ENCODE results near the gene TMEM43. TPM values are rescaled to one million over a fixed set of nuclear protein-coding genes. Genes with fewer than 3 reads are reported as not detected.
A peak's percentile ranks its signal among the peaks of the same experiment; 100 is the strongest.

The TMEM43 gene
- total and polyA plus RNA-seq, 7 experiments from 2014 or later: 30.1 to 55.8 (median 50.3) TPM

GRCh38 chr3:14125193-14126016, 553 bp downstream of the TMEM43 start:
- ChIA-PET CTCF (interaction anchor here (0.9 to 2.5 kb wide), 5 partner anchors 17 to 79 kb away, joined by 3 to 12 read pairs (median 4); no protein-coding TSS in a partner anchor), POLR2A (interaction anchor here (1.0 to 7.2 kb wide), 12 partner anchors 12 to 526 kb away, joined by 3 to 96 read pairs (median 6); partner anchors contain the start of genes CCDC174, LSM3, SLC6A6 and XPC)
- Histone ChIP-seq H3K27me3 (ENCODE audit: control insufficient read depth in 2 of 2, insufficient read depth in 2 of 2, low read length in 2 of 2) (no peaks in the 10 kb centered on the region), H3K4me3 (ENCODE audit: low read length) (peak overlapping the region; percentile 100), H3K27ac (ENCODE audit: low read depth, low read length) (peak overlapping the region; percentile 89), H3K36me3 (ENCODE audit: control insufficient read depth in 2 of 3, insufficient read depth in 3 of 3, low read length in 3 of 3) (peaks cover 0 to 46% (median 5%) of the 10 kb centered on the region in 3 experiments), H3K4me1 (ENCODE audit: control insufficient read depth in 2 of 2, insufficient read depth in 2 of 2, low read length in 2 of 2) (peaks cover 28 to 30% of the 10 kb centered on the region in 2 donors), H3K9me3 (ENCODE audit: control insufficient read depth in 2 of 3, low read length in 3 of 3) (no peaks in the 10 kb centered on the region)
- H3K9me3 Mint-ChIP-seq: no peaks in the 10 kb centered on the region
- peaks cover 18 to 41% (median 22%) of the 10 kb centered on the region in 5 donors for H3K36me3 Mint-ChIP-seq
- H3K4me1 Mint-ChIP-seq: peaks cover 40 to 67% (median 63%) of the 10 kb centered on the region in 7 donors
- peak overlapping the region; percentile 87 to 97 (median 93) for H3K27ac Mint-ChIP-seq
- peak overlapping the region; percentile 92 to 98 (median 96) for H3K4me3 Mint-ChIP-seq
- DNase-seq: peak in 2 of 9 donors; percentile 54 to 62
- peak; percentile 36 for ATAC-seq
- H3K27me3 Mint-ChIP-seq: no peaks in the 10 kb centered on the region
- intact Hi-C loops (cut with micrococcal nuclease): loop anchor here (1.0 to 10.0 kb wide), 6 partner anchors 19 to 1051 kb away; partner anchors contain the start of genes HDAC11 (in 1 of the 2) and IQSEC1 (in 1 of the 2)

DNA sequence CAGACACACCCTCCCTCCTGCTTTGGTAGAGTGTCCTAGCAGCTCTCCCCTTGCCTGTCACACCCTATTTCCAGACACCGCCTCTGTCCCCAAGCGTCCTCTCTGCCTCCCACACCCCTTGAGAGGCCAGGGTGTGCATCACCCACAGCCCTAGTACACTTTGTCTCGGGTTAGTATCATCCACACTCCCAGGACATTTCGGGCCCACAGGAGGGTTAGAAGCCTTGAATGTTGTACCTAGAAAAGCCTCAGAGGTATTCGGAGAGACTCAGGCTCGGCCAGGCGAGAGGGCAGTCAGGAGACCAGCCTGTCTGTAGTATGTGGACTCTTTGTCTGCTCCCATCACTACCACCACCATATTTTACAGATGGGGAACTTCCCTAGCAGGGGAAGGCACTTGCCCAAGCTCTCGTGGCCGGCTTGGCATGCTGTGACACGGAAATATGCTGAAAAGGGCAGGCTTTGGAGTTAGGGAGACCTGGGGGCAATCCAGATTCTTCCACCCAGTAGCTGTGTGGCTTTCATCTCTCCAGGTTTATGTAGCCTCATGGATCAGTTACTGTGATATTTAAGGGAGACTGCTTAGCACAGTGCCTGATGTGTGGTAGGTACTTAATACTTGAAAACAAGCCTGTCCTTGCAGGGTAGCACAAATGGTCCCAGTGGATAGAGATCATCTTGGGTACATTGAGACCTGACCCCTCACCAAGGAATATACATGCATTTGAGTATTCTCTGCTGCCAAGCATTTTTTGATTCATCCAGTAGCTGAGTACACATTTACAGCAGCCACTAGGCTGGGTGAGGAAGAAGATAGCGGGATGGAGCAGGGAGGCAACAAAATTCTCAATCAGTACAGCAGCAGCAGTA, 1.4 kb downstream of the TMEM43 start:
- ATAC-seq: no peak
- peaks cover 14 to 42% (median 22%) of the 10 kb centered on the region in 5 donors for H3K36me3 Mint-ChIP-seq

DNA sequence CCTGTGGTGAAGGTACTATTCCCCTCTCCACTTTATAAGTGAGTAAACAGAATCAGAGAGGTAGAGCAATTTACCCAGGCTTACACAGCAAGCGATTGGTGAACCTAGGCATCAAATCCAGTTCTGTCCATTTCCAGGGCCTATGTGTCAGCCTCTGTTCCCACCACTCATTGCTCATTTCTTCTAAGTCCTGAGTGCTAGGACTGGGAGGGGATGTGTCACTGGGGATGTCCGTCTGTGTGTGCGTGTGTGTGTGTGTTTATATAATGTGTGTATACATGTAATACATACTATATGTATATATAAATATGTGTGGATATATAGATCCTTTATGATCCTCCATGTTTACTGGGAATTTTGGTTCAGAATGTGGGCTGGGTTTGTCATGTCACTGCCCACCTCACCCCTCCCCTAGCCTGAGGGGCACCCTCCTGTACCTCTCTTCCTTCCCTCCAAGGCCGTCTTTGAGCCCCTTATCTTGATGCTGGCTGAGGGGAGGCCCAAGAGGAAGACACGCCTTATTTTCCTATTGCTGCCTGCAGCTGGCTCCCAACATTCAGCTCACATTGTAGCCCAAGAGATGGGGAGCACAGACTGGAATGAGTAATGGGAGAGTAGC, 2.1 kb downstream of the TMEM43 start:
- peaks cover 15 to 52% (median 19%) of the 10 kb centered on the region in 3 experiments for H3K36me3 ChIP-seq (ENCODE audit: control insufficient read depth in 2 of 3, insufficient read depth in 3 of 3, low read length in 3 of 3)
- no peaks in the 10 kb centered on the region for H3K9me3 ChIP-seq (ENCODE audit: control insufficient read depth in 2 of 3, low read length in 3 of 3)
- H3K4me3 ChIP-seq (ENCODE audit: low read length): no peak overlapping the region
- no peaks in the 10 kb centered on the region for H3K27me3 ChIP-seq (ENCODE audit: control insufficient read depth in 2 of 2, insufficient read depth in 2 of 2, low read length in 2 of 2)
- H3K27me3 Mint-ChIP-seq: no peaks in the 10 kb centered on the region
- H3K27ac ChIP-seq (ENCODE audit: low read depth, low read length): no peak overlapping the region
- ChIA-PET CTCF (interaction anchor here (0.5 kb wide), 1 partner anchor 16 kb away, joined by 4 read pairs; no protein-coding TSS in a partner anchor), POLR2A (interaction anchor here (0.6 to 7.2 kb wide), 4 partner anchors 17 to 1462 kb away, joined by 3 to 96 read pairs (median 57); partner anchors contain the start of genes LSM3 and XPC)
- H3K4me1 Mint-ChIP-seq: peaks cover 32 to 56% (median 55%) of the 10 kb centered on the region in 7 donors
- peaks cover 13 to 43% (median 25%) of the 10 kb centered on the region in 5 donors for H3K36me3 Mint-ChIP-seq
- intact Hi-C loops (cut with micrococcal nuclease): loop anchor here in 1 of 2 donors (10.0 kb wide), 2 partner anchors 472 to 1052 kb away; partner anchors contain the start of gene IQSEC1
- H3K9me3 Mint-ChIP-seq: no peaks in the 10 kb centered on the region
- ATAC-seq (no peak), DNase-seq (peak in 1 of 9 donors; percentile 16)
- H3K4me3 Mint-ChIP-seq: peak overlapping the region; percentile 92 to 98 (median 96)
- H3K4me1 ChIP-seq (ENCODE audit: control insufficient read depth in 2 of 2, insufficient read depth in 2 of 2, low read length in 2 of 2): peaks cover 28 to 30% of the 10 kb centered on the region in 2 donors
- H3K27ac Mint-ChIP-seq: peak overlapping the region in 2 of 9 donors; percentile 17 to 30

More for the DNA sequence above, 1.4 kb downstream of the TMEM43 start:
- intact Hi-C loops (cut with micrococcal nuclease): loop anchor here in 1 of 2 donors (10.0 kb wide), 2 partner anchors 471 to 1051 kb away; partner anchors contain the start of gene IQSEC1
- Mint-ChIP-seq H3K27ac (peak overlapping the region; percentile 87 to 97 (median 93)), H3K4me1 (peaks cover 38 to 63% (median 59%) of the 10 kb centered on the region in 7 donors), H3K4me3 (peak overlapping the region; percentile 92 to 98 (median 96)), H3K27me3 (no peaks in the 10 kb centered on the region), H3K9me3 (no peaks in the 10 kb centered on the region)
- peaks cover 28 to 30% of the 10 kb centered on the region in 2 donors for H3K4me1 ChIP-seq (ENCODE audit: control insufficient read depth in 2 of 2, insufficient read depth in 2 of 2, low read length in 2 of 2)
- ChIA-PET POLR2A (interaction anchor here (1.9 to 7.2 kb wide), 5 partner anchors 18 to 229 kb away, joined by 5 to 96 read pairs (median 22); partner anchors contain the start of genes LSM3 and XPC), CTCF (interaction anchor here (0.5 to 2.5 kb wide), 3 partner anchors 16 to 53 kb away, joined by 4 to 12 read pairs (median 4); no protein-coding TSS in a partner anchor)
- H3K4me3 ChIP-seq (ENCODE audit: low read length): peak overlapping the region; percentile 100
- peak in 1 of 9 donors; percentile 8 for DNase-seq
- H3K27me3 ChIP-seq (ENCODE audit: control insufficient read depth in 2 of 2, insufficient read depth in 2 of 2, low read length in 2 of 2): no peaks in the 10 kb centered on the region
- peak overlapping the region; percentile 89 for H3K27ac ChIP-seq (ENCODE audit: low read depth, low read length)
- H3K9me3 ChIP-seq (ENCODE audit: control insufficient read depth in 2 of 3, low read length in 3 of 3): no peaks in the 10 kb centered on the region
- H3K36me3 ChIP-seq (ENCODE audit: control insufficient read depth in 2 of 3, insufficient read depth in 3 of 3, low read length in 3 of 3): peaks cover 8 to 52% (median 14%) of the 10 kb centered on the region in 3 experiments

DNA sequence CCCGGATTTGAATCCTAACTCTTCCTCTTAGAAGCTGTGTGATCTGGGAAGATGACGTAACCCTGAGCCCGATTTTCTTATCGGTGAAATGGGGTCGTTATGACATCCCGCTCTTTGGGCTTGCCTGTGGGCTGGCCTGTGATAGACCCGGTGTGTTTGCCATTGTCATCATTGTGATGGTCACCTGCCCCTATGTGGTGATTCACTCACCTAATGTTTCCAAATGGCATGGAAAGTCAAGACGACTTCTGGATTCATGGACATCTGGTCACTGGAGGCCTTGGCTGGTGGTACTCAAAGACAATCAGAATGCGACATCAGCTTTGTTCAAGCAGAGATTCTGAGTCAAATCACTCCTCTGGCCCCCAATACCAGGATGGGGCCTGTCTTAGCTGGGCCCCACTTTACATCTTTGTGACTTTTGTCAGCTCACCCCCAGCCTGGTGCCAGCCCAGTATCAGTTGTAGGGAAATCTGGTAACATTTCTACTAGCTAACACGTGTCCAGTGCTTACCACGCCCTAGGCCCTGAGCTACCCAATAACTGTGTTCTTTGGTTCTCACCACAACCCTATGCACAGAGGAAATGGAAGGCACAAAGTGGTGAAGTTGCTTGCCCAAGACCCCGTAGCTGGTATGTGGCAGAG, 2.8 kb downstream of the TMEM43 start:
- intact Hi-C loops (cut with micrococcal nuclease): loop anchor here in 1 of 2 donors (10.0 kb wide), 2 partner anchors 473 to 1053 kb away; partner anchors contain the start of gene IQSEC1
- Histone ChIP-seq H3K27ac (ENCODE audit: low read depth, low read length) (no peak overlapping the region), H3K4me3 (ENCODE audit: low read length) (no peak overlapping the region), H3K9me3 (ENCODE audit: control insufficient read depth in 2 of 3, low read length in 3 of 3) (no peaks in the 10 kb centered on the region), H3K36me3 (ENCODE audit: control insufficient read depth in 2 of 3, insufficient read depth in 3 of 3, low read length in 3 of 3) (peaks cover 15 to 53% (median 22%) of the 10 kb centered on the region in 3 experiments), H3K4me1 (ENCODE audit: control insufficient read depth in 2 of 2, insufficient read depth in 2 of 2, low read length in 2 of 2) (peaks cover 28% of the 10 kb centered on the region in 2 donors), H3K27me3 (ENCODE audit: control insufficient read depth in 2 of 2, insufficient read depth in 2 of 2, low read length in 2 of 2) (no peaks in the 10 kb centered on the region)
- ATAC-seq: no peak
- Mint-ChIP-seq H3K4me1 (peaks cover 31 to 50% (median 49%) of the 10 kb centered on the region in 7 donors), H3K27ac (peak overlapping the region in 4 of 9 donors; percentile 12 to 65 (median 42)), H3K9me3 (no peaks in the 10 kb centered on the region), H3K27me3 (no peaks in the 10 kb centered on the region), H3K36me3 (peaks cover 13 to 49% (median 26%) of the 10 kb centered on the region in 5 donors), H3K4me3 (peak overlapping the region in 7 of 10 donors; percentile 21 to 95 (median 42))
- ChIA-PET POLR2A (interaction anchor here (0.5 to 7.2 kb wide), 6 partner anchors 16 to 1463 kb away, joined by 3 to 96 read pairs (median 13); partner anchors contain the start of genes LSM3 and XPC), CTCF (no interaction called here)
- DNase-seq: peak in 1 of 9 donors; percentile 13

GRCh38 chr3:14128724-14129123, 3.9 kb downstream of the TMEM43 start:
- Mint-ChIP-seq H3K27ac (peak overlapping the region in 2 of 9 donors; percentile 45 to 49), H3K36me3 (peaks cover 18 to 60% (median 26%) of the 10 kb centered on the region in 5 donors), H3K4me1 (peaks cover 25 to 39% (median 38%) of the 10 kb centered on the region in 7 donors), H3K9me3 (no peaks in the 10 kb centered on the region), H3K4me3 (peak overlapping the region in 2 of 10 donors; percentile 22 to 28), H3K27me3 (no peaks in the 10 kb centered on the region)
- ChIA-PET CTCF (no interaction called here), POLR2A (interaction anchor here (0.8 to 7.2 kb wide), 4 partner anchors 15 to 50 kb away, joined by 3 to 96 read pairs (median 3); partner anchors contain the start of genes LSM3 and XPC)
- no peak overlapping the region for H3K4me3 ChIP-seq (ENCODE audit: low read length)
- peaks cover 17 to 23% of the 10 kb centered on the region in 2 donors for H3K4me1 ChIP-seq (ENCODE audit: control insufficient read depth in 2 of 2, insufficient read depth in 2 of 2, low read length in 2 of 2)
- H3K36me3 ChIP-seq (ENCODE audit: control insufficient read depth in 2 of 3, insufficient read depth in 3 of 3, low read length in 3 of 3): peaks cover 19 to 64% (median 24%) of the 10 kb centered on the region in 3 experiments
- DNase-seq: no peak
- no peaks in the 10 kb centered on the region for H3K27me3 ChIP-seq (ENCODE audit: control insufficient read depth in 2 of 2, insufficient read depth in 2 of 2, low read length in 2 of 2)
- no peak overlapping the region for H3K27ac ChIP-seq (ENCODE audit: low read depth, low read length)
- intact Hi-C loops (cut with micrococcal nuclease): loop anchor here in 1 of 2 donors (10.0 kb wide), 2 partner anchors 474 to 1054 kb away; partner anchors contain the start of gene IQSEC1
- no peaks in the 10 kb centered on the region for H3K9me3 ChIP-seq (ENCODE audit: control insufficient read depth in 2 of 3, low read length in 3 of 3)
- ATAC-seq: no peak
